HEK293 (cell line): ENCODE measurements around the gene LRFN4.

Experiments used
- CTCF ChIA-PET: fragments of 350-600 bp; formaldehyde crosslinking; extraction: SDS; loops from one replicate; lab custom pipeline; 2021; ENCODE audit warnings: antibody characterized with exemption; lab: Yijun Ruan, JAX
- POLR2A ChIA-PET: fragments of 300-600 bp; formaldehyde crosslinking; extraction: SDS; loops from one replicate; lab custom pipeline; 2020; ENCODE audit warnings: antibody characterized with exemption, inconsistent platforms; lab: Yijun Ruan, JAX
- H3K27ac ChIP-seq: fragments of 200-500 bp; sonication (Bioruptor generic); 2 replicates; pipeline ENCODE4 v1.5.1; 2014; ENCODE audit warnings: low read depth, low read length, control low read depth, inconsistent platforms; ENCODE audit errors: extremely low read depth
- H3K36me3 ChIP-seq, 2 experiments: fragments of 200-500 bp in 1 of 2; sonication (Bioruptor generic) in 1 of 2; 1 replicate in 1 of 2; 2 replicates in 1 of 2; pipeline ENCODE4 v1.5.1; 2014 to 2017; ENCODE audit warnings: inconsistent platforms in 2 of 2, low read length in 2 of 2; ENCODE audit not compliant: control insufficient read depth in 2 of 2, insufficient read depth in 1 of 2
- H3K4me1 ChIP-seq: fragments of 200-500 bp; sonication (Bioruptor generic); 2 replicates; pipeline ENCODE4 v1.5.1; 2014; ENCODE audit warnings: mild to moderate bottlenecking, low read length, inconsistent platforms; ENCODE audit not compliant: control insufficient read depth, insufficient read depth
- H3K4me3 ChIP-seq: 2 replicates; pipeline ENCODE4 v1.5.1; 2011; ENCODE audit warnings: low read depth, mild to moderate bottlenecking, control low read depth, low read length, moderate library complexity
- H3K9me3 ChIP-seq: fragments of 200-500 bp; sonication (Bioruptor generic); 2 replicates; pipeline ENCODE4 v1.5.1; 2014; ENCODE audit warnings: low read depth, low read length, inconsistent platforms; ENCODE audit not compliant: control insufficient read depth, insufficient read depth
- ELK4 ChIP-seq: IDR thresholded peaks from 2 replicates; pipeline ENCODE4 v1.6.1; 2011; ENCODE audit warnings: mild to moderate bottlenecking, low read depth, low read length, borderline replicate concordance
- PBX3 ChIP-seq: sonication (generic); formaldehyde crosslinking; IDR thresholded peaks from 2 replicates; pipeline ENCODE4 v1.8.1; 2022; ENCODE audit warnings: mild to moderate bottlenecking, moderate library complexity, missing genetic modification reagents
- YY2 ChIP-seq: fragments of 450-650 bp; formaldehyde crosslinking; IDR thresholded peaks from 2 replicates; pipeline ENCODE4 v1.5.1; 2016; ENCODE audit warnings: missing biosample characterization, missing genetic modification characterization
- ZBTB17 ChIP-seq: fragments of 450-650 bp; formaldehyde crosslinking; IDR thresholded peaks from 2 replicates; pipeline ENCODE4 v1.5.1; 2016; ENCODE audit warnings: missing biosample characterization, missing genetic modification characterization
- ZEB2 ChIP-seq: fragments of 450-650 bp; formaldehyde crosslinking; IDR thresholded peaks from 2 replicates; pipeline ENCODE4 v1.5.1; 2016; ENCODE audit warnings: missing biosample characterization, missing genetic modification characterization
- ZFP41 ChIP-seq: fragments of 450-650 bp; formaldehyde crosslinking; IDR thresholded peaks from 2 replicates; pipeline ENCODE4 v1.5.1; 2016; ENCODE audit warnings: missing biosample characterization, missing genetic modification characterization, borderline replicate concordance
- ZNF132 ChIP-seq: fragments of 450-650 bp; formaldehyde crosslinking; IDR thresholded peaks from 2 replicates; pipeline ENCODE4 v1.5.1; 2017; ENCODE audit warnings: missing biosample characterization, missing genetic modification characterization, borderline replicate concordance
- ZNF221 ChIP-seq: fragments of 450-650 bp; formaldehyde crosslinking; IDR thresholded peaks from 2 replicates; pipeline ENCODE4 v1.5.1; 2017; ENCODE audit warnings: missing biosample characterization, missing genetic modification characterization, borderline replicate concordance
- ZNF274 ChIP-seq, 2 experiments: fragments of 200-500 bp in 1 of 2; fragments of 450-650 bp in 1 of 2; sonication (Bioruptor generic) in 1 of 2; formaldehyde crosslinking in 1 of 2; IDR thresholded peaks; 2 replicates each; pipeline versions ENCODE4 v1.5.1 to v1.6.1; 2014 to 2016; ENCODE audit warnings: borderline replicate concordance in 1 of 2, inconsistent platforms in 1 of 2, low read length in 1 of 2, missing biosample characterization in 1 of 2, missing genetic modification characterization in 1 of 2
- ZNF350 ChIP-seq: fragments of 450-650 bp; formaldehyde crosslinking; IDR thresholded peaks from 2 replicates; pipeline ENCODE4 v1.5.0; 2017; ENCODE audit warnings: missing biosample characterization, mild to moderate bottlenecking, missing genetic modification characterization
- ZNF623 ChIP-seq: fragments of 450-650 bp; formaldehyde crosslinking; IDR thresholded peaks from 2 replicates; pipeline ENCODE4 v1.5.1; 2016; ENCODE audit warnings: missing biosample characterization, missing genetic modification characterization
- ZNF777 ChIP-seq: fragments of 450-650 bp; formaldehyde crosslinking; IDR thresholded peaks from 2 replicates; pipeline ENCODE4 v1.5.1; 2017; ENCODE audit warnings: missing biosample characterization, missing genetic modification characterization, borderline replicate concordance
- ZSCAN16 ChIP-seq: fragments of 450-650 bp; formaldehyde crosslinking; IDR thresholded peaks from 2 replicates; pipeline ENCODE4 v1.5.1; 2016; ENCODE audit warnings: missing biosample characterization, missing genetic modification characterization
- TF ChIP-seq, protein P1 (sequence below): fragments of 450-650 bp; formaldehyde crosslinking; IDR thresholded peaks from 2 replicates; pipeline ENCODE4 v1.5.1; 2016; ENCODE audit warnings: missing biosample characterization, missing genetic modification characterization
- TF ChIP-seq, protein P2 (sequence below): fragments of 450-650 bp; formaldehyde crosslinking; IDR thresholded peaks from 2 replicates; pipeline ENCODE4 v1.5.1; 2016; ENCODE audit warnings: missing biosample characterization, missing genetic modification characterization

Gene LRFN4

DNA sequence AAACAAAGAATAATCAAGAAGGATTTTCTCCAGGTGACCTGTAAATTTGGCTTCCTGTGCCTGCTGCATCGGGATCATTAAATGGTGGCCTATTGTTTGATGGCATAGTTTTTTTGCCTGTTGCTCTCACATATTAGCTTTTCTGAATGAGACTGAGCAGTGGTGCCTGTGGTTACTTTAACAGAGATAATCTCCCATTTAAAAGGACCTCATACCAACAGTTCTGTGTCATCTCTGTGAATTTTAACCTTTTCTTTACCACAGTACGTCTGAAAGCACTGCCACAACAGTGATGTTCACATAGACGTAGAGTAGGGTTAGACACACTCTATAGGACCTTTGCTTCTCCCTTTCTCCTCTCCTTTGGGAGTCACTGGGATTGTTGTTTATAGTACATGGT lies 36.5 kb upstream of the LRFN4 start:
- Histone ChIP-seq H3K27ac (no peak overlapping the region), H3K9me3 (no peaks in the 10 kb centered on the region), H3K4me1 (no peaks in the 10 kb centered on the region), H3K4me3 (no peak overlapping the region), H3K36me3 (peaks cover 0 to 3% of the 10 kb centered on the region in 2 experiments; a peak in 1 of 3 replicates)
- ChIA-PET CTCF (interaction anchor here (0.7 to 1.6 kb wide), 2 partner anchors 14 to 142 kb away, joined by 3 to 4 read pairs; no protein-coding TSS in a partner anchor), POLR2A (no interaction called here)
- TF ChIP-seq PBX3 (no peak), ZEB2 (tag by site-specific recombination) (no peak), ZNF274 (IDR thresholded peaks at IDR 0.05; ENCODE audit: low read length) (no peak), ZNF274 (tag by site-specific recombination; IDR thresholded peaks at IDR 0.05; ENCODE audit: borderline replicate concordance) (no peak), ZSCAN16 (tag by site-specific recombination) (no peak)
- TF ChIP-seq, protein P1, sequence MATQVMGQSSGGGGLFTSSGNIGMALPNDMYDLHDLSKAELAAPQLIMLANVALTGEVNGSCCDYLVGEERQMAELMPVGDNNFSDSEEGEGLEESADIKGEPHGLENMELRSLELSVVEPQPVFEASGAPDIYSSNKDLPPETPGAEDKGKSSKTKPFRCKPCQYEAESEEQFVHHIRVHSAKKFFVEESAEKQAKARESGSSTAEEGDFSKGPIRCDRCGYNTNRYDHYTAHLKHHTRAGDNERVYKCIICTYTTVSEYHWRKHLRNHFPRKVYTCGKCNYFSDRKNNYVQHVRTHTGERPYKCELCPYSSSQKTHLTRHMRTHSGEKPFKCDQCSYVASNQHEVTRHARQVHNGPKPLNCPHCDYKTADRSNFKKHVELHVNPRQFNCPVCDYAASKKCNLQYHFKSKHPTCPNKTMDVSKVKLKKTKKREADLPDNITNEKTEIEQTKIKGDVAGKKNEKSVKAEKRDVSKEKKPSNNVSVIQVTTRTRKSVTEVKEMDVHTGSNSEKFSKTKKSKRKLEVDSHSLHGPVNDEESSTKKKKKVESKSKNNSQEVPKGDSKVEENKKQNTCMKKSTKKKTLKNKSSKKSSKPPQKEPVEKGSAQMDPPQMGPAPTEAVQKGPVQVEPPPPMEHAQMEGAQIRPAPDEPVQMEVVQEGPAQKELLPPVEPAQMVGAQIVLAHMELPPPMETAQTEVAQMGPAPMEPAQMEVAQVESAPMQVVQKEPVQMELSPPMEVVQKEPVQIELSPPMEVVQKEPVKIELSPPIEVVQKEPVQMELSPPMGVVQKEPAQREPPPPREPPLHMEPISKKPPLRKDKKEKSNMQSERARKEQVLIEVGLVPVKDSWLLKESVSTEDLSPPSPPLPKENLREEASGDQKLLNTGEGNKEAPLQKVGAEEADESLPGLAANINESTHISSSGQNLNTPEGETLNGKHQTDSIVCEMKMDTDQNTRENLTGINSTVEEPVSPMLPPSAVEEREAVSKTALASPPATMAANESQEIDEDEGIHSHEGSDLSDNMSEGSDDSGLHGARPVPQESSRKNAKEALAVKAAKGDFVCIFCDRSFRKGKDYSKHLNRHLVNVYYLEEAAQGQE (tag by site-specific recombination), result no peak

DNA sequence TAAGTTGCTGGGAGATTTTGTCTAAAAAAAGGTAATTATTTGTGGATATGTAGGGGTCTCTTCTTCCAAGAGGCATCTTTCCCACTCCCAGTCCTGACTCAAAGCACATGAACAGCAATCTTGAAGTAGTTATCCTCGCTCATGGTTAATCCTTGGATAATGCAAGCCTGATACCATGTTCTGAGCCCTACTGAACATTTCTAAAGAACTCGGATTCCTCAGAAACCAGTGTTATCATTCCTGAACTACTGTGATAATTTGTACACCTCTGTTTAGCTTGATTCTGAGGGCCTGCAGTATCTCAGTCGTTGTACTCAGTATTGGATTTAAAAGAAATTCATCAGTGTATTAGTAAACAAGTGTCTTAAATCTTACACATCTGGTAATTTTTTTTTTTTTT lies 36.0 kb upstream of the LRFN4 start:
- ChIA-PET POLR2A (no interaction called here), CTCF (interaction anchor here (0.7 kb wide), 1 partner anchor 142 kb away, joined by 3 read pairs; no protein-coding TSS in a partner anchor)
- Histone ChIP-seq H3K36me3 (peaks cover 0 to 3% of the 10 kb centered on the region in 2 experiments; a peak in 1 of 3 replicates), H3K27ac (no peak overlapping the region), H3K9me3 (no peaks in the 10 kb centered on the region), H3K4me1 (no peaks in the 10 kb centered on the region), H3K4me3 (no peak overlapping the region)
- TF ChIP-seq ZNF350 (no peak), ZNF623 (no peak), ZBTB17 (no peak)
- TF ChIP-seq, protein P2, sequence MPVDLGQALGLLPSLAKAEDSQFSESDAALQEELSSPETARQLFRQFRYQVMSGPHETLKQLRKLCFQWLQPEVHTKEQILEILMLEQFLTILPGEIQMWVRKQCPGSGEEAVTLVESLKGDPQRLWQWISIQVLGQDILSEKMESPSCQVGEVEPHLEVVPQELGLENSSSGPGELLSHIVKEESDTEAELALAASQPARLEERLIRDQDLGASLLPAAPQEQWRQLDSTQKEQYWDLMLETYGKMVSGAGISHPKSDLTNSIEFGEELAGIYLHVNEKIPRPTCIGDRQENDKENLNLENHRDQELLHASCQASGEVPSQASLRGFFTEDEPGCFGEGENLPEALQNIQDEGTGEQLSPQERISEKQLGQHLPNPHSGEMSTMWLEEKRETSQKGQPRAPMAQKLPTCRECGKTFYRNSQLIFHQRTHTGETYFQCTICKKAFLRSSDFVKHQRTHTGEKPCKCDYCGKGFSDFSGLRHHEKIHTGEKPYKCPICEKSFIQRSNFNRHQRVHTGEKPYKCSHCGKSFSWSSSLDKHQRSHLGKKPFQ (tag by site-specific recombination), result no peak

DNA sequence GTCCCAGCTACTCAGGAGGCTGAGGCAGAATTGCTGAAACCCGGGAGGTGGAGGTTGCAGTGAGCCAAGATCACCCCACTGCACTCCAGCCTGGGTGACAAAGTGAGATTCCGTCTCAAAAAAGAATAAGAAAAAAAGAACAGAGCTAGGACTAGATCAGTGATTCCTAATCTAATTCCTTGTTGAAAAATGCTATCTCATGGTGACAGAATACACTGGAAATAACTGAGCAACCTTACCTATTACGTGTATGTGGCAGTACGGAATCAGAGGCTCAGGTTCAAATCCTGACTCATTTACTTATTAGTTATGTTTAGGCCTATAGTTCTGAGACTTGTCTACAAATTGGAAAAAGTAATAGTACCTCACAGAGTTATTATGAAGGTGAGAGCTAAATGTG lies 33.2 kb upstream of the LRFN4 start:
- TF ChIP-seq ZNF777 (tag by site-specific recombination), result no peak
- TF ChIP-seq ZFP41, result no peak
- TF ChIP-seq ZNF221 (tag by site-specific recombination), result no peak
- no peak for TF ChIP-seq YY2
- TF ChIP-seq ELK4, result no peak
- TF ChIP-seq ZNF132 (tag by site-specific recombination), result no peak
- Histone ChIP-seq H3K9me3 (no peaks in the 10 kb centered on the region), H3K27ac (no peak overlapping the region), H3K36me3 (no peaks in the 10 kb centered on the region), H3K4me1 (no peaks in the 10 kb centered on the region), H3K4me3 (no peak overlapping the region)
- POLR2A ChIA-PET, result interaction anchor here (0.5 kb wide), 1 partner anchor 163 kb away, joined by 5 read pairs; no protein-coding TSS in a partner anchor
- CTCF ChIA-PET, result interaction anchor here (0.6 kb wide), 2 partner anchors 129 to 247 kb away, joined by 3 read pairs; no protein-coding TSS in a partner anchor
